SH-SY5Y (cell line): ENCODE measurements around the gene ASH1L.

Source experiments
- GATA2 ChIP-seq: IDR thresholded peaks from 2 replicates; pipeline ENCODE4 v1.6.1; 2011; ENCODE audit warnings: mild to moderate bottlenecking, low read depth, low read length
- GATA3 ChIP-seq: IDR thresholded peaks from 2 replicates; pipeline ENCODE4 v1.6.1; 2011; ENCODE audit warnings: low read depth, mild to moderate bottlenecking, low read length, moderate library complexity

DNA sequence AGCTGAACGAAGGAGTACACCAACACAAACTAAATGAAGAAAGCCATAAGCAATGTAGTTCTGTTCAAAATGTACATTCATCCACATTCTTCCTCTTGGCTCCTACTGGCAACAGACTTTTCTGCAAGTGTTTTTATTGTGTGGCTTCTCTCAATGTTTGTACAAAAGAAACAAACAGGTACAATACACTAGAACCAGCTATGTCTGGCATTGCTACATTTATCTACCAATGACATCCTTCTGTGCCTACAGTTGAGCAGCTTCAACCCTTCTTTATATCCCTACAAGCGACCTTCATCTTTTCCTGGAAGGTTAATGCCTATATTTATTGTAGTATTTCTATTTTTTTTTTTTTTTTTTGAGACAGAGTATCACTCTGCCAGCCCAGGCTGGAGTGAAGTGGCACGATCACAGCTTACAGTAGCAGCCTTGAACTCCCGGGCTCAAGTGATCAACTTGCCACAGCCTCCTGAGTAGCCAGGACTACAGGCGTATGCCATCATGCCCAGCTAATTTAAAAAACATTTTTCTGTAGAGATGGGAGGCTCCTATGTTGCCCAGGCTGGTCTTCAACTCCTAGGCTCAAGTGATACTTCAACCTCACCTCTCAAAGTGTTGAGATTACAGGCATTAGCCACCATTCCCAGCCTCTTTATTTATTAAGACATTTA, 89.3 kb downstream of the ASH1L start:
- no peak for TF ChIP-seq GATA3
- TF ChIP-seq GATA2 = no peak
